Thoracic aorta (tissue), 2 donors: ENCODE data around the gene FAM98B. TPM values are rescaled to one million over a fixed set of nuclear protein-coding genes. Genes with fewer than 3 reads are reported as not detected.

Experiments
- ATAC-seq: fragments of 150-250 bp; one replicate; pipeline ENCODE4 v1.8.0; 2017; ENCODE audit warnings: low read depth; ENCODE audit not compliant: insufficient number of reproducible peaks, low FRiP score
- DNase-seq: peaks from one replicate; pipeline ENCODE4 v3.0.0-alpha.2; 2020; ENCODE audit warnings: low spot score
- H3K27ac ChIP-seq, 2 donors: fragments of 200-600 bp; sonication (generic); 1 replicate in 1 of 2; 2 replicates in 1 of 2; pipeline ENCODE4 v1.5.1; 2016; ENCODE audit warnings: mild to moderate bottlenecking in 2 of 2, moderate library complexity in 2 of 2
- H3K27me3 ChIP-seq: fragments of 200-600 bp; sonication (generic); replicated peaks from 2 replicates; pipeline ENCODE4 v1.6.0; 2016; ENCODE audit warnings: mild to moderate bottlenecking; ENCODE audit not compliant: insufficient read depth
- H3K36me3 ChIP-seq: fragments of 200-600 bp; sonication (generic); one replicate; pipeline ENCODE4 v1.5.1; 2016
- H3K4me1 ChIP-seq, 2 donors: fragments of 200-600 bp; sonication (generic); 1 replicate in 1 of 2; 2 replicates in 1 of 2; pipeline versions ENCODE4 v1.5.1 to v1.6.0; 2016; ENCODE audit warnings: low read depth in 2 of 2, mild to moderate bottlenecking in 1 of 2; ENCODE audit not compliant: control insufficient read depth in 1 of 2
- H3K4me3 ChIP-seq: fragments of 200-600 bp; sonication (generic); 2 replicates; pipeline ENCODE4 v1.5.1; 2016; ENCODE audit warnings: mild to moderate bottlenecking
- H3K9me3 ChIP-seq: fragments of 200-600 bp; sonication (generic); 2 replicates; pipeline ENCODE4 v1.5.1; 2016
- CTCF ChIP-seq: fragments of 200-600 bp; sonication (generic); IDR thresholded peaks from one replicate; pipeline ENCODE4 v1.5.1; 2019; ENCODE audit warnings: antibody characterized with exemption
- total RNA-seq, 2 donors: library from RNA; depleted of rRNA; stranded (reverse); fragments of >200 nt; gene quantifications; one replicate each; pipeline versions ENCODE4 v1.1.0 to v1.2.3, GENCODE V29; 2016

The FAM98B gene
- total RNA-seq, 2 donors from 2014 or later = 8.0 to 14.0 TPM

DNA sequence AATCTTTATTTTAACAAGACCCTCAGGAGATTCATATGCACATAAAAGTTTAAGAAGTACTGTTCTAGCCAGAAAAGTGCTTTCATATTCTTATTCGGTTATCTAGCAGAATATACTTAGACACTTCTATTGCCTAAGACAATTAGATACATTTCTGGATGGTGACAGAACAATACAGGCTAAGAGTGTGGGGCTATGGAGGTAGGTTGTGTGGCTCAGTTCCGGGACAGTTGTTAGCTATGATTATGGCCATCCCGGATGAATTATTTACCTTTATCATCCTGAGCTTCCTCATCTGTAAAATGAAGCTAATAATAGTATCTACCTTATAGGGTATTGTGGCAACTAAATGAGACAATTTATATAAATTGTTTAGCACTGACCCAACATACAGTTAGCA lies 6.6 kb downstream of the FAM98B start:
- DNase-seq = no peak

GRCh38 chr15:38461066-38461833 lies 7.3 kb downstream of the FAM98B start:
- Histone ChIP-seq H3K4me3 (no peak overlapping the region), H3K9me3 (no peaks in the 10 kb centered on the region), H3K4me1 (peaks cover 0 to 8% of the 10 kb centered on the region in 2 donors), H3K27ac (no peak overlapping the region), H3K36me3 (no peaks in the 10 kb centered on the region), H3K27me3 (no peaks in the 10 kb centered on the region)
- no peak for ATAC-seq
- DNase-seq = no peak
- TF ChIP-seq CTCF = no peak

More for the DNA sequence above, 6.6 kb downstream of the FAM98B start:
- no peak for TF ChIP-seq CTCF
- no peaks in the 10 kb centered on the region for H3K27me3 ChIP-seq
- no peaks in the 10 kb centered on the region for H3K9me3 ChIP-seq
- ATAC-seq = no peak
- H3K27ac ChIP-seq = no peak overlapping the region
- H3K4me1 ChIP-seq = peaks cover 4 to 15% of the 10 kb centered on the region in 2 donors
- H3K4me3 ChIP-seq = no peak overlapping the region
- H3K36me3 ChIP-seq = no peaks in the 10 kb centered on the region

- H3K9me3 ChIP-seq = no peaks in the 10 kb centered on the region
- H3K27me3 ChIP-seq = no peaks in the 10 kb centered on the region
- no peaks in the 10 kb centered on the region for H3K4me1 ChIP-seq
- no peak overlapping the region for H3K4me3 ChIP-seq
- no peaks in the 10 kb centered on the region for H3K36me3 ChIP-seq
- no peak for TF ChIP-seq CTCF
- ATAC-seq = no peak
- H3K27ac ChIP-seq = no peak overlapping the region
- DNase-seq = no peak
Measured at GRCh38 chr15:38463893-38464292, 10.0 kb downstream of the FAM98B start.

GRCh38 chr15:38464675-38465074 lies 10.7 kb downstream of the FAM98B start:
- no peak overlapping the region for H3K27ac ChIP-seq
- H3K36me3 ChIP-seq = no peaks in the 10 kb centered on the region
- H3K4me3 ChIP-seq = no peak overlapping the region
- ATAC-seq = no peak
- TF ChIP-seq CTCF = no peak
- H3K27me3 ChIP-seq = no peaks in the 10 kb centered on the region
- no peaks in the 10 kb centered on the region for H3K9me3 ChIP-seq
- DNase-seq = no peak
- no peaks in the 10 kb centered on the region for H3K4me1 ChIP-seq

DNA sequence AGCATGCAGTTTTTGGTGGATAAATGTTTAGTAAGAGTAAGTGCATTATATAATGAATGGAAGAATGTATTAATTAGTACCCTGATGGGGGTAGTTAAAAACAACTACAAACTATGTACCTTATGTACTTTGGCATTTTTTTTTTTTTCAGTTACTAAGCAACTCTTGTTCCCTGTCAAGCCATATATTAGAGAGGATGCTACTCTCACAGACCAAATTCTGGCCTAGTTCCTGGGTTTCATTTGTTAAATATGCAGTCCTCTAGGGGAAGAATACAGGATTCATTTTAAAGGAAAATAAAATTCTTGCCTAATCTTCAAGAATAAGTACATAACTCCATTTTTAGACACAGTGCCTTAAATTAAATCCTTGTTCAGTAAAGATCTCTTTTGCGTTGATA lies 16.9 kb downstream of the FAM98B start:
- ATAC-seq = no peak
- no peaks in the 10 kb centered on the region for H3K4me1 ChIP-seq
- H3K27me3 ChIP-seq = no peaks in the 10 kb centered on the region
- TF ChIP-seq CTCF = no peak
- H3K36me3 ChIP-seq = peaks cover 10% of the 10 kb centered on the region
- no peak overlapping the region for H3K27ac ChIP-seq
- no peak for DNase-seq
- no peak overlapping the region for H3K4me3 ChIP-seq
- no peaks in the 10 kb centered on the region for H3K9me3 ChIP-seq
